H1 (cell line): Measurements from ENCODE around the gene GTF3C5. TPM values are rescaled to one million over a fixed set of nuclear protein-coding genes. Genes with fewer than 3 reads are reported as not detected.

Experiments
- CTCF ChIA-PET: fragments of 300-600 bp; sonication (Branson Sonifier 250); formaldehyde crosslinking; loops from one replicate; lab custom pipeline; 2021; ENCODE audit not compliant: partially characterized antibody; lab: Charles Lee
- POLR2A ChIA-PET: fragments of 300-600 bp; sonication (Branson Sonifier 250); formaldehyde crosslinking; loops from one replicate; lab custom pipeline; 2021; ENCODE audit warnings: inconsistent platforms; ENCODE audit not compliant: partially characterized antibody; lab: Charles Lee
- DNase-seq, 2 experiments: peaks; one replicate each; pipeline versions ENCODE4 v3.0.0 to v3.0.0-alpha.2; 2010 to 2022; ENCODE audit warnings: low spot score in 2 of 2, low read depth in 1 of 2, mixed read lengths in 1 of 2
- FAIRE-seq: peaks from 2 replicates; lab custom pipeline; 2011; peaks lifted over from hg19 to GRCh38; lab: Jason Lieb, UNC
- H2AFZ ChIP-seq: 2 replicates; pipeline ENCODE4 v1.8.1; 2012; ENCODE audit warnings: low read length, inconsistent platforms
- H2AK5ac ChIP-seq: 2 replicates; pipeline ENCODE4 v1.6.1; 2013; ENCODE audit warnings: low read depth, low read length
- H2BK120ac ChIP-seq: replicated peaks from 2 replicates; pipeline ENCODE3; 2013; ENCODE audit warnings: low read depth, low read length, inconsistent platforms
- H2BK12ac ChIP-seq: 2 replicates; pipeline ENCODE4 v1.6.1; 2013; ENCODE audit warnings: low read depth, low read length
- H2BK15ac ChIP-seq: 2 replicates; pipeline ENCODE4 v1.6.1; 2013; ENCODE audit warnings: low read length
- H2BK20ac ChIP-seq: 2 replicates; pipeline ENCODE4 v1.6.1; 2013; ENCODE audit warnings: low read length
- H2BK5ac ChIP-seq: 2 replicates; pipeline ENCODE4 v1.6.1; 2013; ENCODE audit warnings: low read depth, low read length
- H3K14ac ChIP-seq: 2 replicates; pipeline ENCODE4 v1.6.1; 2013; ENCODE audit warnings: inconsistent platforms; ENCODE audit not compliant: insufficient read length
- H3K18ac ChIP-seq: 2 replicates; pipeline ENCODE4 v1.6.1; 2013; ENCODE audit warnings: low read length; ENCODE audit errors: extremely low read depth
- H3K23ac ChIP-seq: 2 replicates; pipeline ENCODE4 v1.6.1; 2013; ENCODE audit warnings: inconsistent platforms; ENCODE audit not compliant: insufficient read length
- H3K23me2 ChIP-seq: 2 replicates; pipeline ENCODE4 v1.6.1; 2013; ENCODE audit warnings: low read depth, low read length
- H3K27ac ChIP-seq: 2 replicates; pipeline ENCODE4 v1.6.1; 2011; ENCODE audit warnings: low read depth, low read length, inconsistent platforms
- H3K27me3 ChIP-seq, 4 experiments: replicated peaks in 1 of 4; 1 replicate in 1 of 4; 2 replicates in 3 of 4; pipeline versions ENCODE4 v1.6.1 to v1.8.1; 2011 to 2013; ENCODE audit warnings: low read length in 3 of 4, mild to moderate bottlenecking in 3 of 4, inconsistent platforms in 2 of 4, mixed read lengths in 2 of 4, moderate library complexity in 1 of 4; ENCODE audit not compliant: control insufficient read depth in 3 of 4, insufficient read depth in 3 of 4; ENCODE audit errors: extremely low read depth in 1 of 4
- H3K36me3 ChIP-seq, 4 experiments: 2 replicates each; pipeline versions ENCODE4 v1.6.1 to v1.8.1; 2011 to 2013; ENCODE audit warnings: mild to moderate bottlenecking in 4 of 4, low read length in 3 of 4, moderate library complexity in 2 of 4, control low read depth in 1 of 4, inconsistent platforms in 1 of 4; ENCODE audit not compliant: insufficient read depth in 4 of 4, control insufficient read depth in 2 of 4
- H3K4ac ChIP-seq: replicated peaks from 2 replicates; pipeline ENCODE3; 2013; ENCODE audit warnings: low read length, low read depth, mixed read lengths, inconsistent platforms; ENCODE audit not compliant: insufficient read length
- H3K4me1 ChIP-seq, 4 experiments: replicated peaks in 1 of 4; 1 replicate in 1 of 4; 2 replicates in 3 of 4; pipeline versions ENCODE4 v1.6.1 to v1.8.1; 2011 to 2013; ENCODE audit warnings: low read length in 3 of 4, inconsistent platforms in 2 of 4, mixed read lengths in 1 of 4; ENCODE audit not compliant: insufficient read depth in 4 of 4, control insufficient read depth in 3 of 4
- H3K4me2 ChIP-seq, 2 experiments: 2 replicates each; pipeline versions ENCODE4 v1.6.1 to v1.8.1; 2011 to 2013; ENCODE audit warnings: low read depth in 2 of 2, low read length in 2 of 2, control low read depth in 1 of 2, inconsistent platforms in 1 of 2, mild to moderate bottlenecking in 1 of 2; ENCODE audit not compliant: insufficient read depth in 1 of 2
- H3K4me3 ChIP-seq, 4 experiments: fragments of 200-600, 300-600 bp in 1 of 4; sonication (generic), shearing (Covaris generic), sonication (Bioruptor Twin) in 1 of 4; 2 replicates each; pipeline versions ENCODE4 v1.5.1 to v1.8.1; 2011 to 2016; ENCODE audit warnings: low read length in 4 of 4, low read depth in 3 of 4, control low read depth in 2 of 4, inconsistent platforms in 2 of 4, mild to moderate bottlenecking in 2 of 4, mixed read lengths in 1 of 4, moderate library complexity in 1 of 4; ENCODE audit not compliant: insufficient read depth in 2 of 4; ENCODE audit errors: extremely low read depth in 1 of 4
- H3K56ac ChIP-seq: replicated peaks from 2 replicates; pipeline ENCODE3; 2013; ENCODE audit warnings: low read depth, mild to moderate bottlenecking, mixed read lengths, low read length, inconsistent platforms; ENCODE audit not compliant: insufficient read length
- H3K79me1 ChIP-seq: 2 replicates; pipeline ENCODE4 v1.6.1; 2013; ENCODE audit warnings: low read depth, low read length, control low read depth
- H3K79me2 ChIP-seq, 2 experiments: 2 replicates each; pipeline versions ENCODE4 v1.6.1 to v1.8.1; 2012 to 2013; ENCODE audit warnings: low read length in 2 of 2, mild to moderate bottlenecking in 2 of 2, inconsistent platforms in 1 of 2; ENCODE audit not compliant: insufficient read depth in 2 of 2, control insufficient read depth in 1 of 2
- H3K9ac ChIP-seq, 4 experiments: replicated peaks in 1 of 4; 1 replicate in 1 of 4; 2 replicates in 3 of 4; pipeline versions ENCODE4 v1.6.1 to v1.8.1; 2011 to 2013; ENCODE audit warnings: low read depth in 3 of 4, low read length in 3 of 4, control low read depth in 2 of 4, mild to moderate bottlenecking in 2 of 4, moderate library complexity in 2 of 4, inconsistent platforms in 1 of 4; ENCODE audit errors: extremely low read depth in 1 of 4
- H3K9me3 ChIP-seq, 2 experiments: 2 replicates each; pipeline versions ENCODE4 v1.6.1 to v1.8.1; 2012 to 2013; ENCODE audit warnings: mild to moderate bottlenecking in 2 of 2, moderate library complexity in 2 of 2, control low read depth in 1 of 2, inconsistent platforms in 1 of 2, low read depth in 1 of 2, low read length in 1 of 2, mixed read lengths in 1 of 2; ENCODE audit not compliant: insufficient read depth in 2 of 2
- H4K20me1 ChIP-seq, 2 experiments: replicated peaks in 1 of 2; 2 replicates each; pipeline versions ENCODE3 to v1.8.1; 2011 to 2013; ENCODE audit warnings: inconsistent platforms in 2 of 2, low read length in 2 of 2, mild to moderate bottlenecking in 1 of 2; ENCODE audit not compliant: insufficient read depth in 2 of 2, control insufficient read depth in 1 of 2
- H4K5ac ChIP-seq: 2 replicates; pipeline ENCODE4 v1.6.1; 2013; ENCODE audit warnings: low read length, low read depth, mixed read lengths, inconsistent platforms; ENCODE audit not compliant: insufficient read length
- H4K8ac ChIP-seq: 2 replicates; pipeline ENCODE4 v1.8.0; 2013; ENCODE audit warnings: mild to moderate bottlenecking, moderate library complexity, low read length, inconsistent platforms; ENCODE audit not compliant: insufficient read depth; ENCODE audit errors: extremely low read depth
- H4K91ac ChIP-seq: replicated peaks from 2 replicates; pipeline ENCODE3; 2013; ENCODE audit warnings: low read length, mixed read lengths, inconsistent platforms; ENCODE audit not compliant: insufficient read length
- CBX5 ChIP-seq: fragments of 300-800, 300-1000 bp; sonication (generic); IDR thresholded peaks from 2 replicates; pipeline ENCODE4 v1.7.1; 2016; ENCODE audit warnings: antibody characterized with exemption, low read length, low read depth
- CEBPB ChIP-seq: IDR thresholded peaks from 2 replicates; pipeline ENCODE4 v1.6.1; 2012; ENCODE audit warnings: low read depth, low read length
- CTBP2 ChIP-seq: IDR thresholded peaks from 2 replicates; pipeline ENCODE4 v1.7.0; 2011; ENCODE audit warnings: borderline replicate concordance, mild to moderate bottlenecking, moderate library complexity, mixed read lengths, low read length; ENCODE audit not compliant: insufficient read depth, insufficient read length
- EGR1 ChIP-seq: IDR thresholded peaks from 2 replicates; pipeline ENCODE4 v1.6.1; 2011; ENCODE audit warnings: low read depth, low read length, borderline replicate concordance
- EZH2 ChIP-seq: fragments of 200-600 bp; sonication (generic); IDR thresholded peaks from 2 replicates; pipeline ENCODE4 v1.7.1; 2012; ENCODE audit warnings: low read depth, mild to moderate bottlenecking, moderate library complexity, low read length, inconsistent platforms; ENCODE audit not compliant: severe bottlenecking
- KDM5A ChIP-seq: fragments of 200-600 bp; IDR thresholded peaks from 2 replicates; pipeline ENCODE4 v1.7.1; 2012; ENCODE audit warnings: mild to moderate bottlenecking, low read length, inconsistent platforms, mixed read lengths
- RBBP5 ChIP-seq: IDR thresholded peaks from 2 replicates; pipeline ENCODE4 v1.7.1; 2012; ENCODE audit warnings: low read depth, mild to moderate bottlenecking, inconsistent platforms, low read length, moderate library complexity, borderline replicate concordance
- SP1 ChIP-seq: IDR thresholded peaks from 2 replicates; pipeline ENCODE4 v1.6.1; 2011; ENCODE audit warnings: low read depth, low read length
- WGBS, 2 experiments: shearing (Covaris generic) in 1 of 2; methylation state at CpG; one replicate each; pipeline versions ENCODE4 v1.1.6 to v1.1.7; 2013 to 2015; ENCODE audit warnings: low lambda C conversion rate in 2 of 2, mixed read lengths in 2 of 2, inconsistent platforms in 1 of 2, low coverage in 1 of 2, missing lambda C conversion rate in 1 of 2; ENCODE audit not compliant: insufficient replicate concordance in 2 of 2, insufficient coverage in 1 of 2, insufficient read length in 1 of 2; ENCODE audit errors: extremely low coverage in 1 of 2, missing lambda C conversion rate in 1 of 2; 5-methylcytosine and 5-hydroxymethylcytosine counted together
- polyA plus RNA-seq, 7 experiments: library from polyadenylated mRNA; depleted of rRNA in 3 of 7; stranded (reverse) in 5 of 7; unstranded in 2 of 7; fragments of >200 nt in 5 of 7; fragments of 200-250 nt in 2 of 7; gene quantifications; 1 replicate in 5 of 7; 2 replicates in 1 of 7; 4 replicates in 1 of 7; pipeline versions ENCODE4 v1.2.1 to v1.2.3, GENCODE V29; 2011 to 2013; ENCODE audit warnings: missing spikeins in 2 of 7, mixed read lengths in 2 of 7
- total RNA-seq: library from RNA; stranded (reverse); fragmentation: NEBNext Ultra II Directional; extraction: Animal tissue kit (Norgen Biotek cat#: 25700); gene quantifications from 2 replicates; pipeline ENCODE4 v1.2.1, GENCODE V29; 2021

GTF3C5 gene
- total and polyA plus RNA-seq, 2 of the 8 experiments (the other 6 are each of a cell fraction or from before 2014, with no cell fraction given): 78.7 to 87.1 TPM

DNA sequence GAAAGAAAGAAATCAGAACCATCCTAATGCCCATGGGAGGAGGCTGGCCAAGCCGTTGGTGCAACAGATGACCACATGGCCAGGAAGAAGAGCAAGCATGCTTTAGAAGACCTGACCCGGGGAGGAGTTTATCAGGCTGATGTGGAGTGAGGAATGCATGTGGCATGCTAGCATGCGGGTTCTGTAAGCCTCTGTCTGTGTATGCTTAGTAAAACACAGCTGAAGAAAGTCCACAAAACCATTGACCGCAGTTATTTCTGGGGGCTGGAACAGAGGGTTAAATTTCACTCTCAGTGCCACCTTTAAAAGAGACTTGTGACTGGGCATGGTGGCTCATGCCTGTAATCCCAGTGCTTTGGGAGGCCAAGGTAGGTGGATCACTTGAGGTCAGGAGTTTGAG is 33.2 kb upstream of the GTF3C5 start:
- H2BK20ac ChIP-seq: no peak overlapping the region
- H4K20me1 ChIP-seq: no peaks in the 10 kb centered on the region
- no peak overlapping the region for H3K4me2 ChIP-seq
- H2BK5ac ChIP-seq: no peak overlapping the region
- H4K8ac ChIP-seq: no peak overlapping the region
- H3K56ac ChIP-seq: no peak overlapping the region
- no peak overlapping the region for H2BK12ac ChIP-seq
- ChIA-PET CTCF (interaction anchor here (0.9 to 8.2 kb wide), 3 partner anchors 15 to 27 kb away, joined by 3 to 57 read pairs (median 4); no protein-coding TSS in a partner anchor), POLR2A (interaction anchor here (0.7 kb wide), 2 partner anchors 52 to 1153 kb away, joined by 3 to 4 read pairs; no protein-coding TSS in a partner anchor)
- H3K36me3 ChIP-seq: no peaks in the 10 kb centered on the region
- no peak overlapping the region for H2BK15ac ChIP-seq
- no peak for DNase-seq
- peaks cover 0 to 7% (median 6%) of the 10 kb centered on the region in 4 experiments; a peak in 5 of 7 replicates for H3K27me3 ChIP-seq
- H3K18ac ChIP-seq: no peak overlapping the region
- no peaks in the 10 kb centered on the region for H3K79me2 ChIP-seq
- TF ChIP-seq KDM5A: no peak
- TF ChIP-seq CBX5: no peak
- no peak for TF ChIP-seq RBBP5
- no peak for TF ChIP-seq CEBPB
- no peak for TF ChIP-seq EZH2
- TF ChIP-seq EGR1: no peak
- no peak for TF ChIP-seq SP1
- TF ChIP-seq CTBP2: no peak
- TF ChIP-seq, all 59 proteins: peak for 0
- WGBS, 2 experiments: 74% methylated on average over 4 of the region's 4 CpGs; no CpG with 5 or more reads in 1 of the 2 experiments
- Histone ChIP-seq H2AFZ (no peak overlapping the region), H3K4ac (no peak overlapping the region), H3K27ac (no peak overlapping the region), H3K23me2 (no peaks in the 10 kb centered on the region), H3K4me3 (no peak overlapping the region), H2BK120ac (no peak overlapping the region), H2AK5ac (no peak overlapping the region), H4K5ac (no peak overlapping the region), H3K9ac (no peak overlapping the region), H3K9me3 (no peaks in the 10 kb centered on the region), H3K14ac (no peak overlapping the region), H3K4me1 (peaks cover 0 to 14% (median 7%) of the 10 kb centered on the region in 4 experiments; a peak in 5 of 7 replicates), H3K79me1 (no peaks in the 10 kb centered on the region), H3K23ac (no peak overlapping the region), H4K91ac (no peak overlapping the region)
- no peak for FAIRE-seq
